Measurements from ENCODE around the gene FAM174C.
"Not testable (repeated sequence)": the region's sequence is repeated elsewhere in the genome, so short reads cannot be mapped to it uniquely, and the experiment has no call there.

Gene FAM174C

DNA sequence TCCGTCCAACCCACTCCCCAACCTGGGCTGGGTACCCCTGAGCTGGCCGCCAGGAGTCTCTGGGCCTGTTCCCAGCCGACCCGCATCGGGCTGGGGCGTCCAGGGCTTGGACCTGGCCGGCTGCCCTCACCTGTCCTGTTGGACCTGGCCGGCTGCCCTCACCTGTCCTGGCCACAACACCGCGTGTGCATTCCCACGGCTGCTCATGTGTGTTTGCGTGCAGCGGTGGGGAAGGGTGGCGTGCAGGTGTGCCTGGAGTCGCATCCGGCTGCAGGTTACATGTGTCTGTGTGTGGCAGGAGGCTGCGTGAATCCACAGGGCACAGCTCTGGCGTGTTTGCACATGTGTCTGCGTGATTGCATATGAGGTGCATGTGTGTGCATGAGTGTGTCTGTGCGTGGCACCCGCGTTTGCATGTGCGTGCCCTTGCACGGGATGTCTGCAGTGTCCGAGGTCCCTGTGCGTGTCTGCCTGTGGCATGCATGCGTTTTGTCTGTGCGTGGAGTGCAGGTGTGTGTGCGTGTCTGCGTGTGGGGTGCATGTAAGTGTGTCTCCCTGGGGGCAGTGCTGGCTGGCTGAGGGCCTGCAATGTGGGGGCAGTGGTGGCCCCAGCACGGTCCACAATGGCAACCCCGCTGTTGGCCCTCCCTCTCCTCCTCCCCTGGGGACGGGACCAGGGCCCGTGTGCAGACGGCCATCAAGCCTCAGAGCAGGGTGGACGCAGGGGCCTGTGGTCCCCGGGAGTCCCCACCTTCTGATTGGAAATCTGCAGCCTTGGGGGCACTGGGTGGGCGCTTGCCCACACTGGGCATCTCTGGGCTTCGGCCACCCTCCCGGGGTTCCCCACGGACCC lies 13.7 kb downstream of the FAM174C start:
- DNase-seq: no peak

DNA sequence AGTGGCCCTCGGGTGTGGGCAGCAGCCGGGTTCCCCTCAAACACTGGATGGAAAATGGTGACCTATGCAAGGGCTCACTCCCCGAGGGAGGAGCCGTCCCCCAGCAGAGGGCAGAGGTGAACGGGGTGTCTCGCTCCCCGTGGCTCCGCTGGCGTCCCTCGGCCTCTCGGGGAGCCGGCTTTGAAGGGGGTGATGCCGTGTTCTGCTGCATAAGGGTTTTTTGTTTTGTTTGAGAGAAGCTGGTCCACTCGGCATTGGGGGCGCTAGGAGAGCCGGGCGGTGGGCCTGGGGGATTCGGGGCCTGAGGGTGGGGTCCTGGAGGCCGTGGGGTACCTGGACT lies 14.3 kb downstream of the FAM174C start:
- DNase-seq: no peak

GRCh38 chr19:1290196-1290702 lies 14.9 kb downstream of the FAM174C start:
- no peak for DNase-seq

DNA sequence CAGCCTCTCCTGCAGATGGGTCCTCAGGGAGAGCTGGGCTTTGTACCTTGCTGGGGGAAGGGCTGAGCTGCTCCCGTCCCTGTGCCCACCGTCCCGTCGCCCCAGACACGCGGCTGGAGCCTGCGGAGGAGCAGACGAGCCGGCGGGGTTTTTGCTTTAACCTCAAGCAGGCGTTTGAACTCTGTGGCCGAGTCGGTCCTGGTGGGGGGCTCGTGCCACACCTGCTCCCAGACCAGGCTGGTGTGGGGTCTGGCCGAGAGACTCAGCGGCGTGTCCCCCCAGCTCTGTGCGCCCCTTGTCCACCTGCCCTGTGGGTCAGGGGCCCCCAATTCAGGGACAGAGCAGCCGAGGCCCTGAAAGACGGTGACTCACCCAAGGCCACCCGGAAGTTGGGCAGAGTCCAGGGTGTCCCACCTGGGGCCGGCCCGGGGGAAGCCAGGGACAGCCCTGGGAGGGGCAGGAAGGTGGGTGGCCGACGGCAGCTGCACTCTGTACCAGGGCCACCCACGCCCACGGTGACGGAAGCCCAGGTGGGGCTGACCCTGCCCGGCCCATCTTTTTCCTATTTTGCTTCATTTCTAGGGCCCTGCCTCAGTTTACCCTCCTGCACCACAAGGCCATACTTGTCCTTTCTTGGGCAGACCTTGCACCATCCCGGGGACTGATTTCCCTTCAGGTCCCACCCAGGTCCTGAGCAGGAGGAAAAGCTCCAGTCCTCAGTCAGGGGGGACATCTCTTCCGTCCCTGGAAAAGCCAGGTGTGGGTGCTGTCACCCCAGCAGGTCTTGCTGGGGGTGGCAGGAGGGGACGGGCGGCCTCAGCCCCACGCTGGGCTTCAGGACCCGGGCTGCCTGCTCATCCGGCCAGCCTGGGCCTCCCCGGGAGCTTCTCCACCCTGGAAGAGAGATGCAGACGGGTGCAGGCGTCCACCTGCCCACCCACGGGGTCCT lies 15.6 kb downstream of the FAM174C start:
- no peak for DNase-seq

DNA sequence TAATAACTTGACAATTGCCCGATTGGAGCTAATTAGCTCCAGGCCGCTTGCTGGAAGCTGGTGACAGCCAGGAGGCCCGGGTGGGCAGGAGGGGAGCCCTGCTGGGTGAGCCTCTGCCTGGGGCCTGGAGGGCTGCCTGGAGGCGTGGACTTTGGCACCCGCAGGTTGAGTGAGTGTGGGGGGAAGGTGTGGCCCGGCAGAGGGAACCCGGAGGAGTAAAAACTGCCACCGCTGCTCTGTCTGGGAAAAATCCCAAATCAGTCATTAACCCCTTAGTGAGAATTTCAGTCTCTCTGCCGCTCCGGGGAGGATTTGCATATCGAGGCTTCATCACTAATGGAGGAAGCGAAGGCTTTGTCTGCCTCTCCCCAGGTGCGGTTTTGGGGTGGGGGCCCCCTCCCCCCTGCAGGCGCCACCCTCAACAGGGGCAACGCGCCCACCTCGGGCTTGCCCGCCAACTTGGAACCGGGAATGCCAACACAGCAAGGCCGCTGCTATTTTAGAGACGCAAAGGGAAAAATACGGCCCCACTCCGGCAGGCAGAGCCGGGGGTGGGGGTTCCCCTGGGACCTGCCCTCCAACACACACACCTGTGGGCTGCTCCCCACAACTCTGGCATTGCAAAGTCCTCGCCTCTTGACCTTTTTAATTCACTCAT lies 16.6 kb downstream of the FAM174C start:
- DNase-seq: no peak

- no peak for DNase-seq
These were observed 17.3 kb downstream of the FAM174C start for GRCh38 chr19:1292419-1293151.

- no peak for DNase-seq
These were observed 18.7 kb downstream of the FAM174C start for GRCh38 chr19:1293782-1294604.

DNA sequence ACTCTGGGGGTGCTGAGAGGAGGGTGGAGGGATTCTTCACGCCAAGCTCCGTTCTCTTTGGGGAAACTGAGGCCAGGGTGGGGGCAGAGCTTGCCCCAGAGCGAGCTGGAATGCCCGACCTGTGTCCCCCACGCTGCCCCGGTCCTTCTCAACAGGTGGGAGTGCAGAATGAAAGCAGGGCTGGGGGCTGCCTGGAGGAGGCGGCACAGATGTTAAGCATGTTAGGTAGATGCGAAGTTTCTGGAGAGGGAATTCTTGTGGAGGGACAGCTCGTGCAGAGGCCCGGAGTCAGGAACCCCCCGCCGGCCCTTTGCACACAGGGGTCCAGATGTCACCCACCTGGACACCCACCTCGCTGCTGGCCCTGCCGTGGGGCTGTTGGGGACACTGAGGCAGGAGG lies 19.4 kb downstream of the FAM174C start:
- no peak for DNase-seq

DNA sequence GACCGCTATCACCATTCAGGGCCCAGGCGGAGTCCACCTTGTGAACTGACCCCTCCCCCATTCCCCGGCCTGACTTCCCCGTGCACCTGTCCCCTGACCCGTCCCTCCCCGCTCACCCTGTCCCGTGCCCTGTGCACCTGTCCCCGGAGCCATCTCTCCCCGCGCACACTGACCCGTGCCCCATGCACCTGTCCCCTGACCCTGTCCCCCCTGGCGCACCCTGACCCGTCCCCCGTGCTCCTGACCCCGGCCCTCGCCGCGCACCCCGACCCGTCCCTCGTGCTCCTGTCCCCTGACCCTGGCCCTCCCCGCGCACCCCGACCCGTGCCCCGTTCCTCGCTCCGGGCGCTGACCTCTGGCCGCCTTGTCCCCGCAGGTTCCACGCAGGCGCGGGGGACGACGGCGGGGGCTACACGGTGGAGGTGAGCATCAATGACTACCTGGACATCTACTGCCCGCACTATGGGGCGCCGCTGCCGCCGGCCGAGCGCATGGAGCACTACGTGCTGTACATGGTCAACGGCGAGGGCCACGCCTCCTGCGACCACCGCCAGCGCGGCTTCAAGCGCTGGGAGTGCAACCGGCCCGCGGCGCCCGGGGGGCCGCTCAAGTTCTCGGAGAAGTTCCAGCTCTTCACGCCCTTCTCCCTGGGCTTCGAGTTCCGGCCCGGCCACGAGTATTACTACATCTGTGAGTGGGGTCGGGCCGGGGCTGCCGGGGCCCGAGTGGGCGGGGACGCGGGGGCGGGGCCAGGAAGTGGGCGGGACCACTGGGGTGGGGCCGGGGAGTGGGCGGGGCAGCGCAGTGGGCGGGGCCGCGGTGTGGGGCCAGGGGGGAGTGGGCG lies 20.1 kb downstream of the FAM174C start:
- DNase-seq: no peak

GRCh38 chr19:1296078-1296477 lies 20.7 kb downstream of the FAM174C start:
- no peak for DNase-seq

- DNase-seq: no peak
These were observed 21.4 kb downstream of the FAM174C start for GRCh38 chr19:1296575-1297271.

GRCh38 chr19:1298235-1298634 lies 22.9 kb downstream of the FAM174C start:
- DNase-seq: no peak

- no peak for DNase-seq
These were observed 24.5 kb downstream of the FAM174C start for GRCh38 chr19:1299801-1300200.

DNA sequence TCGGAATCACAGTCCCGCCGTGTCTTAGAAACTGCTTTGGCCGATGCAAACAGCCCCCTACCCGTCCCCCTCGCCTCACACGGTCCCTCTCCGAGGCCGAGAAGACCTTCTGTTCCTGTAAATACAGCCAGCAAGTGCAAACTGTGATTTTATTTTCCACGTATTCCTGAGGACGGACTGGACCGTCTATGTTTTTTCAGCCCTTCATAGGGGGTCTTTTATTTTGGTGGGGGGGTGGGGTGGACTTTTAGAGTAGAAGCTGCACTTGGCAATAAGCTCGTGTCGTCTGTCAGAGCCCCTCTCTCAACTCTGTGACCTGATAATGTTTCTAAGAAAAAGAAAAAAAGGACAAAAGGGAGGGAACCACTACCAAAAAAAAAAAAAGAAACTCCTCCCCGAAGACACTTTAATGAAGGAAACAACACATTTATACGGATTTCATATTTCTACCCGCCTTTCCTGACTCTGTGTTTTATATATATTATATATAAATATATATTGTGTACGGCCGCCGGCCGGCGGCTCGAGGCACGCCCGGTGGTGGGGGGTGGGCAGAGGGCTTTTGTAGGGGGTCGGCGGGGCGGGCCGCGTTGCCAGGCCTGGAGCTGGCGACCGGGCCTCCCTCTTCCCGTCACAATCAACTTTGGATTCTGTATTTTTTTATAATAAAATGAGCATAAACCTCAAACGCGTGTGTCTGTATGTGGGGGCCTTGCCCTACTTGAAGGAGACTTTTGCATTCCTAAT lies 25.6 kb downstream of the FAM174C start:
- DNase-seq: no peak

DNA sequence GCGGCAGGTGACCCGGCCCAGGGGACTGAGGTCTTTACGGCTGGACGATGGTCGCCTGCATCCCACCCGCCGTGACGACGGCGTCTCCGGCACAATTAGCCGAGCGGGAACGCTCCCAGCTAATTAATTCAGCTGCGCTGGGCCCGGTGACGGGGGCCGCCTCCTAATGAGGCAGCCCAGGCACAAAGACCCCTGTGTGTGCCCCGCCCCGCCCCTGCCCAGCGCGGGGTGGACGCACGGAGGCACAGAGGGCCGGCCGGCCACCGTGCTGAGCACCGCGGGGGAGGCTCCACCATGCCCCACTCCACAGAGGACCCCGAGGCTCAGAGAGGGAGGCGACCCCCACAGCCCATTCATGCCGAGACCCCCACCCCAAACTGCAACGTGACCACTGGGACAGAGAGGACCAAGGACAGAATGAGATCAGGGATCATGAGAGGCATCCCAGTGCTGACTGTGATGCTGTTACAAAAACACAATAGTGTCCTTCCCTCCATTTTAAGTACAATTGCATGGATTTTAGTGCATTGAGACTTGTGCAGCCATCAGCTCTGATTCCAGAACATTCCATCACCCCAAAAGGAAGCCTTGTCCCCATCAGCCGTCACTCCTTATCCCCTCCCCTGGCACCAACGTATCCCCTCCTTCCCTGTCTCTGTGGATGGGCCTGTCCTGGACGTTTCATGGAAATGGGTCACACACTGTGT lies 27.4 kb downstream of the FAM174C start:
- no peak for DNase-seq

DNA sequence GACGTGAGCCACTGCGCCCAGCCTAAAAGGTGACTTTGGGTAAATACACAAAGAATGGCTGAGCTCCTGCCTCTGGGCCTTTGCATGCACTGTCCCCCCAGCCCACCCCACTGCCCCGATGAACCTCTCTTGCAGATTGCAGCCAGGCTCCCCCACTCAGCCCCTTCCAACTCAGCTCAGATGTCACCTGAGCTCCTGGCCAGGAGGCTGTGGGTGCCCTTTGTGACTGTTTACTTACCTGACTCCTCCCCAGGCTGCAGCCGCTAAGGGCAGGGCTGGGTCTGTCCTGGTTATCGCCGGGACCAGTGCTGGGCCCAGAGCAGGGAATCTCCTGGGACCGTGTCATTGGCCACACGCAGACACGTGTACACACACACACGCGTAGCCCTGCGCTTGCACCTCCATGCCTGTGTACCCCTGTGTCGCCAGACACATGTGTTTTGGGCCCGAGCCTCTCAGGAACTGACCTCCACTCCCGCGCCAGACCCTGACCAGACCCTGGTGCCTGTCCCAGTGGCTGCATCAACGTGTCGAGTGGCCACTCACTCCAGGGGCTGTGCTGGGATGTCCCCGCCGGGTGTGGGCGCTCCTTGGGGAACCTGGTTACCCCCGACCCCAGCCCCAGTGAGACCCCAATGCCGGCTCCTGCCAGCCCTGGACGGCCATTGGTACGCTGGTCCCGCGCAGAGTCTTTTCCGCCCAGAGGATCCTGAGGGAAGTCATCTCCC lies 29.0 kb downstream of the FAM174C start:
- DNase-seq: peak; percentile 16

DNA sequence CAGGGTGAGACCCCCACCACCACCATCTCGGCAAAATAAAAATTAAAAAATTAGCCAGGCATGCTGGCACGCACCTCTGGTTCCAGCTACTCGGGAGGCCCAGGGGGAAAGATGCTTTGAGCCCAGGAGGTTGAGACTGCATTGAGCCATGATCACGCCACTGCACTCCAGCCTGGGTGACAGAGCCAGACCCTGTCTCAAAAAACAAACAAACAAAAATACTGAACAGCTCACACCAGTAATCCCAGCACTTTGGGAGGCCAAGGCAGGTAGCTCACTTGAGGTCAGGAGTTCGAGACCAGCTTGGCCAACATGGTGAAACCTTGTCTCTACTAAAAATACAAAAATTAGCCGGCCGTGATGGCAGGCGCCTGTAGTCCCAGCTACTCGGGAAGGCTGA lies 30.0 kb downstream of the FAM174C start:
- not testable (repeated sequence) for DNase-seq

DNA sequence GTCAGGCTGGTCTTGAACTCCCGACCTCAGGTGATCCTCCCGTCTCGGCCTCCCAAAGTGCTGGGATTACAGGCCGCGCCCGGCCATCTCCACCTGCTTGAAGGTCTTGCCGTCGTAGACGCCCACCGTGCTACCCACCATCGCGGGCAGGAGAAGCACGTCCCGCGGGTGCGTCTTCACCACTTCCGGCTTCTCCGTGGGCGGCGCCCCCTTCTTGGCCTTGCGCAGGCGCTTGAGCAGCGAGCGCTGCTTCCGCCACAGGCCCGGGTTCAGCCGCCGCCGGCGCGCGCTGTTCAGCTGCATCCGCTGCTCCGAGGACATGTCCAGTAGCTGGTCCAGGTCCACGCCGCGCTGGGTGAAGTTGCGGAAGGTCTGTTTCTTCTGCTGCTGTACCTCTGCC lies 32.0 kb downstream of the FAM174C start:
- DNase-seq: peak; percentile 15
